HEK293T (cell line): ENCODE measurements around the gene CANX.
"Not testable (repeated sequence)": the region's sequence is repeated elsewhere in the genome, so short reads cannot be mapped to it uniquely, and the experiment has no call there.

Source experiments
- BHLHE40 ChIP-seq: fragments of 450-650 bp; IDR thresholded peaks from 2 replicates; pipeline ENCODE4 v1.6.1; 2016; ENCODE audit warnings: mild to moderate bottlenecking, moderate library complexity, borderline replicate concordance
- CTBP1 ChIP-seq: fragments of 450-650 bp; IDR thresholded peaks from 2 replicates; pipeline ENCODE4 v1.6.1; 2016; ENCODE audit warnings: borderline replicate concordance
- ELF4 ChIP-seq: fragments of 450-650 bp; IDR thresholded peaks from 2 replicates; pipeline ENCODE4 v1.6.1; 2017; ENCODE audit warnings: antibody characterized with exemption
- FOXK2 ChIP-seq: fragments of 450-650 bp; IDR thresholded peaks from 2 replicates; pipeline ENCODE4 v1.6.1; 2016; ENCODE audit warnings: mild to moderate bottlenecking
- FOXM1 ChIP-seq: fragments of 450-650 bp; IDR thresholded peaks from 2 replicates; pipeline ENCODE4 v1.6.1; 2017; ENCODE audit warnings: mild to moderate bottlenecking, borderline replicate concordance
- HDGF ChIP-seq: fragments of 450-650 bp; IDR thresholded peaks from 2 replicates; pipeline ENCODE4 v1.6.1; 2017; ENCODE audit warnings: antibody characterized with exemption, borderline replicate concordance
- NFRKB ChIP-seq: fragments of 450-650 bp; IDR thresholded peaks from 2 replicates; pipeline ENCODE4 v1.6.1; 2016; ENCODE audit warnings: mild to moderate bottlenecking, moderate library complexity
- SP1 ChIP-seq: fragments of 450-650 bp; IDR thresholded peaks from 2 replicates; pipeline ENCODE4 v1.6.1; 2017
- SUZ12 ChIP-seq: fragments of 450-650 bp; IDR thresholded peaks from 2 replicates; pipeline ENCODE4 v1.6.1; 2016; ENCODE audit warnings: mild to moderate bottlenecking

- not testable (repeated sequence) for TF ChIP-seq SP1, SUZ12, FOXK2, FOXM1, NFRKB, BHLHE40, ELF4, CTBP1, HDGF
These were observed 49.5 kb upstream of the CANX start for GRCh38 chr5:179649166-179649703.
